AML-193 (cell line): ENCODE data around the gene SNAI1.
"Not testable (repeated sequence)": the region's sequence is repeated elsewhere in the genome, so short reads cannot be mapped to it uniquely, and the experiment has no call there.

Experiments used
- DNase-seq, 2 experiments: peaks; one replicate each; lab custom pipeline; 2025; lab: John Stamatoyannopoulos, UW

The SNAI1 gene

GRCh38 chr20:49987015-49987867 is 4.5 kb downstream of the SNAI1 start:
- no peak for DNase-seq

DNA sequence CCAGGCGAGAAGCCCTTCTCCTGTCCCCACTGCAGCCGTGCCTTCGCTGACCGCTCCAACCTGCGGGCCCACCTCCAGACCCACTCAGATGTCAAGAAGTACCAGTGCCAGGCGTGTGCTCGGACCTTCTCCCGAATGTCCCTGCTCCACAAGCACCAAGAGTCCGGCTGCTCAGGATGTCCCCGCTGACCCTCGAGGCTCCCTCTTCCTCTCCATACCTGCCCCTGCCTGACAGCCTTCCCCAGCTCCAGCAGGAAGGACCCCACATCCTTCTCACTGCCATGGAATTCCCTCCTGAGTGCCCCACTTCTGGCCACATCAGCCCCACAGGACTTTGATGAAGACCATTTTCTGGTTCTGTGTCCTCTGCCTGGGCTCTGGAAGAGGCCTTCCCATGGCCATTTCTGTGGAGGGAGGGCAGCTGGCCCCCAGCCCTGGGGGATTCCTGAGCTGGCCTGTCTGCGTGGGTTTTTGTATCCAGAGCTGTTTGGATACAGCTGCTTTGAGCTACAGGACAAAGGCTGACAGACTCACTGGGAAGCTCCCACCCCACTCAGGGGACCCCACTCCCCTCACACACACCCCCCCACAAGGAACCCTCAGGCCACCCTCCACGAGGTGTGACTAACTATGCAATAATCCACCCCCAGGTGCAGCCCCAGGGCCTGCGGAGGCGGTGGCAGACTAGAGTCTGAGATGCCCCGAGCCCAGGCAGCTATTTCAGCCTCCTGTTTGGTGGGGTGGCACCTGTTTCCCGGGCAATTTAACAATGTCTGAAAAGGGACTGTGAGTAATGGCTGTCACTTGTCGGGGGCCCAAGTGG is 5.3 kb downstream of the SNAI1 start:
- DNase-seq, result no peak

- DNase-seq, result no peak
Measured at GRCh38 chr20:49989234-49990065, 6.7 kb downstream of the SNAI1 start.

- DNase-seq, result no peak
Measured at GRCh38 chr20:49990271-49990720, 7.5 kb downstream of the SNAI1 start.

GRCh38 chr20:49993301-49993751 is 10.5 kb downstream of the SNAI1 start:
- peak; percentile 46 to 62 for DNase-seq

DNA sequence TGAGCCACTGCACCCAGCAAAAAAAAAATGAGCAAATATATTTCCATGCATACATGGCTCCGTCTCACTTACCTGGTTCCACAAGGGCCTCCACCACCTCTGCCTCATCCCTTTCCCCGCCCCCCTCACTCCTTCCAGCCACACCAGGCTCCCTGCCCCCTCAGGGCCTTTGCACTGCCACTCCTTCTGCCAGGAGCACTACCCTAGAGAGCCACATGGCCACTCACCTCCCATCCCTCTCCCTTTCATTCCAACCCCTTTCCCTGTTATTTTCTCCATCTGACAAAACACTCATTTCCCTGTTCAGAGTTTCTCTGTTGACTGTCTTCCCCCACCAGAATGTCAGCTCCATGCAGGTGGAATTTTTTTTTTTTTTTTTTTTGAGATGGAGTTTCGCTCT is 12.8 kb downstream of the SNAI1 start:
- no peak for DNase-seq

- DNase-seq, result not testable (repeated sequence)
Measured at GRCh38 chr20:49998478-49999188, 15.9 kb downstream of the SNAI1 start.

DNA sequence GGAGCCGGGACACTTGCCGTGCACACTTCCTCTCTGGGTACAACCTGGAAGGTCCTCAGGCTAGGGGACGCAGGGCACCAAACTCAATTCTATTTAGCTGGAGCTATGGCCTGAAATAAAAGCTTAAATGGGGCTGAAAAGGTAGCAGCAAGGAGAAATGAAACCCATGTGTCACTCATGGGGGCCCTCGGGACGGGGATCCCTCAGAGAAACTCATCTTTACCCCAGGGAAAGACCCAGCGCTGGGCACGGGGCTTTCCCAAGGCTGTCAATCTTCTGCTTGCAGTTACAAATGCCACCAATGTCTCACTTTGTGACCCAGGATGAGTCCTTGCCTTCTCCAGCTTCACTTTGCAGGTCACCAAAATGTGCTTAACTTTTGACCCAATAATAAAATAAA is 16.5 kb downstream of the SNAI1 start:
- DNase-seq, result no peak

DNA sequence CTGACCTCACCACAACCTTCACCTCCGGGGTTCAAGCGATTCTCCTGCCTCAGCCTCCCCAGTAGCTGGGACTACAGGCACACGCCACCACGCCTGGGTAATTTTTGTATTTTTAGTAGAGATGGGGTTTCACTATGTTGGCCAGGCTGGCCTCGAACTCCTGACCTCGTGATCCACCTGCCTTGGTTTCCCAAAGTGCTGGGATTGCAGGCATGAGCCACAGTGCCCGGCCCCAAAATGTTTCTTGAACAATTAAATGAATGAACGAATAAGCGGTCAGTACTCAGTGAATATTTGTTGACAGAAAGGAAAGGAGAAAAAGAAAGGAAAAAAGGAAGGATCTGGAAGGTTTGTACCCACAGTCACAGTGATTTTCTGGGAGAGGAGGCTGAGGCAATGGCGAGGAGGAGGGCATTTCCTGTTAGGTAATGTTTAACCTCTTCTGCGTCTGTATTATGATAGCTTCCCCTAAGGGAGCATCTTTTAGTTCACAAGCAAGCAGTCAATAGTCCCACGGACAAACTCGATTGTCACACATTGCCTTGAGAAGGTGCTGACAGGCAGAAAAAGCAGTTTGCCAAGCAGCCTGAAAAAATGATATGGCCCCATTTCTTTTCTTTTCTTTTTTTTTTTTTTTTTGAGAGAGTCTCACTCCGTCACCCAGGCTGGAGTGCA is 17.9 kb downstream of the SNAI1 start:
- DNase-seq, result not testable (repeated sequence)

DNA sequence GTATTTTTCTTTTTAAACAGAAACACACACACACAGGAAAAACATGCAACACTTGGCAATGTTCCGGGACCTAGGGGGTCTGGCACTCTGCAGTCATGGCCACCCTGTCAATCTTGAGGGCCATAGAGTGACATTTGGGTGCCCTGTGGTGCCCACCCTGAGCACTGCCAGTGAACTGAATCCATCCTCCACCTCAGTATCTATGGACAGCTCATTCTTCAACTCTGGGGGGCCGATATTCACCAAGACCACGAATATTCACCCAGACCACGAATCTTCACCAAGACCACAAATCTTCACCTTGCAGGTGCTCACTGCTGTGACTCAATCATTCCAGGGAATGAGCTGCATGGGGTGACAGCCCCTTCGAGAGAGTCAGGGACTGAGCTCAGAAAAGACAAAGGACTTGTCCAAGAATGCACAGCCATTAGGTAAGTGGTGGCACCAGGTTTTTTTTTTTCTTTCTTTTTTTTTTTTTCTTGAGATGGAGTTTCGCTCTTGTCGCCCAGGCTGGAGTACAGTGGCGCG is 19.1 kb downstream of the SNAI1 start:
- DNase-seq, result no peak

GRCh38 chr20:50003253-50003656 is 20.5 kb downstream of the SNAI1 start:
- DNase-seq, result peak; percentile 93 to 96

DNA sequence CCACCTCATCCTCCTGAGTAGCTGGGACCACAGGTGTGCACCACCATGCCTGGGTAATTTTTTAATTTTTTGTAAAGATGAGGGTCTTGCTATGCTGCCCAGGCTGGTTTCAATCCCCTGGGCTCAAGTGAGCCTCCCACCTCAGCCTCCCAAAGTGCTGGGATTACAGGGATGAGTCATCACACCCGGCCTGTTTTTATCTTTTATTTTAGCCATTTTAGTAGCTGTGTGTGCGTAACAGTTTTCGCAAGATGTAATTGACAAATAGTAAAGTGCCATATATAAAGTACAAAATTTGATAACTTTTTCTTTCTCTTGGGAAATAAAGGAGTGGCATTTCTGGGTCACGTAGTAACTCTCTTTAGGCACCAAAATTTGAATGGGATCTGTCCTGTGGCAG is 21.4 kb downstream of the SNAI1 start:
- DNase-seq, result peak in 1 of 2 experiments; percentile 17

- DNase-seq, result peak; percentile 20 to 49
Measured at GRCh38 chr20:50005471-50005981, 22.7 kb downstream of the SNAI1 start.

DNA sequence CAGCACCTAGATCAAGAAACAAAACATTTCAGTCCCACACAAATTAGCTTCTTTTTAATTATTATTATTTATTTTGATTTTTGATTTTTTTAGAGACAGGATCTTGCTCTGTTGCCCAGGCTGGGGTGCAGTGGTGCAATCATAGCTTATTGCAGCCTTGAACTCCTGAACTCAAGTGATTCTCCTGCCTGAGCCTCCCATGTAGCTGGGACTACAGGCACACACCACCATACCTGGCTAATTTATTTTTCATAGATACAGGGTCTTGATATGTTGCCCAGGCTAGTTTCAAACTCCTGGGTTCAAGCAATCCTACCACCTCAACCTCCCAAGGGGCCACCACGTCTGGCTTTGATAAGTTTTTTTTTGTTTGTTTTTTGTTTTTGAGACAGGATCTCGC is 24.6 kb downstream of the SNAI1 start:
- no peak for DNase-seq

GRCh38 chr20:50008007-50008406 is 25.2 kb downstream of the SNAI1 start:
- no peak for DNase-seq

GRCh38 chr20:50009521-50010454 is 27.0 kb downstream of the SNAI1 start:
- no peak for DNase-seq

DNA sequence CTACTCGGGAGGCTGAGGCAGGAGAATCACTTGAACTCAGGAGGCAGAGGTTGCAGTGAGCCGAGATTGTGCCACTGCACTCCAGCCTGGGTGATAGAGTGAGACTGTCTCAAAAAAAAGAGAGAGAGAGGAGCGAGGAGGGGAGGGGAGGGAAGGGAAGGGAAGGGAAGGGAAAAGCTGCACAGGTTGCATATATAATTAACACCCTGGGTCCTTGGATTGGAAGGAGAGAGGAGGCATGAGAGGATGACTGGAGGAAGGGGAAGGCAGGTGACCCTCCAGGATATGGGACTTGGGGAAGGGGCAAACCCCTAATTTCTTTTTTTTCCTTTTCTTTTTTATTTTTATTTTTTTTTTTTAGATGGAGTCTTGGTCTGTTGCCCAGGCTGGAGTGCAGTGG is 28.8 kb downstream of the SNAI1 start:
- DNase-seq, result not testable (repeated sequence)

DNA sequence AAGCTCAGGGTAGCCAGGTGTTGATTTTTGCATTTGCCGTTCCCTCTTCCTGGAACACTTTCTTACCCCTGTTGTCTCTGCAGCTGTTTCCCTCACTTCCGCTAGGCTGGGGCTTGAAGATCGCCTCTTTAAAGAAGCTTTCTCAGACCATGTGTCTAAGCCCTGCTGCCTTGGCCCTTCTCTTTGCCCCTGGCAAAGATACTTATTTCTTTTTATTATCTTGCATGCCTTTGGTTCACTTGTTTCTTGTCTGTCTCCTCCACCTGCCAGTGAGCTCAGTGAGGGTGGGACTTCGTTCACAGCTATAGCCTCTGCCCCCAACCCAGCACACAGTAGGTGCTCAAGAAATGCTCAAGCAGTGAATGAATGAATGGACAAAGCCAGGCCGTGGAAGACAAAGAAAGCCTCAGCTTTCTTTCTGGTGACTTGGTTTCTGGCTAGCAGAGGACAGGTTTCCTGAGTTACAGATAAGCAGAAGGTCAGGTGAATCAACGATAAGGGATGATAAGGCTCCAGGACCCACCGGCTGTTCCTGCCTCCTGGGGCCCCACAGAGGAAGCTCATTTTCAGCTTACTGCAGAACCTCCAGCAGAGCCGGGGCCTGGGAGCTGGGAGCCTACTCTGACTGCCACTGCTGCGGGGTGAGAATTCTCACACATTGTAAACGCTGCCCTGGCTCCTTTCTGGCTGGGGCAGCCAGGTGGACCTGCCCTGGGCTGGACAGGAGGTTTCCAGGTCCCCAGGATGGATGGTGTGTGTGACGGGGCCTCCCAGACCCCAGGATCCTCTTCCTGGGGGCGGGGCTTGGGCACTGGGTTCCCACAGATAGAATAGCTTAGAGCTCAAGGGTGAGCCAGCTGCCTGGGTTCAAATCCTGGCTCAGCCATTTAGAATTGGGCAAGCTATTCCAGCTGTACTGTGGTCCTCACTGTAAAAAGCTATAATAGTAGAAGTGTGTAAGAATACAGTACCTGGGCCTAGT is 29.8 kb downstream of the SNAI1 start:
- no peak for DNase-seq
